GM18867 (cell line): ENCODE data around the gene ZG16.
"Not testable (repeated sequence)": the region's sequence is repeated elsewhere in the genome, so short reads cannot be mapped to it uniquely, and the experiment has no call there.

Experiments used
- ATAC-seq: cut with Tn5 transposase; IDR thresholded peaks from one replicate; pipeline ENCODE4 v1.9.1; 2021; ENCODE audit warnings: mild to moderate bottlenecking, moderate library complexity; ENCODE audit not compliant: unreplicated experiment

Gene ZG16

DNA sequence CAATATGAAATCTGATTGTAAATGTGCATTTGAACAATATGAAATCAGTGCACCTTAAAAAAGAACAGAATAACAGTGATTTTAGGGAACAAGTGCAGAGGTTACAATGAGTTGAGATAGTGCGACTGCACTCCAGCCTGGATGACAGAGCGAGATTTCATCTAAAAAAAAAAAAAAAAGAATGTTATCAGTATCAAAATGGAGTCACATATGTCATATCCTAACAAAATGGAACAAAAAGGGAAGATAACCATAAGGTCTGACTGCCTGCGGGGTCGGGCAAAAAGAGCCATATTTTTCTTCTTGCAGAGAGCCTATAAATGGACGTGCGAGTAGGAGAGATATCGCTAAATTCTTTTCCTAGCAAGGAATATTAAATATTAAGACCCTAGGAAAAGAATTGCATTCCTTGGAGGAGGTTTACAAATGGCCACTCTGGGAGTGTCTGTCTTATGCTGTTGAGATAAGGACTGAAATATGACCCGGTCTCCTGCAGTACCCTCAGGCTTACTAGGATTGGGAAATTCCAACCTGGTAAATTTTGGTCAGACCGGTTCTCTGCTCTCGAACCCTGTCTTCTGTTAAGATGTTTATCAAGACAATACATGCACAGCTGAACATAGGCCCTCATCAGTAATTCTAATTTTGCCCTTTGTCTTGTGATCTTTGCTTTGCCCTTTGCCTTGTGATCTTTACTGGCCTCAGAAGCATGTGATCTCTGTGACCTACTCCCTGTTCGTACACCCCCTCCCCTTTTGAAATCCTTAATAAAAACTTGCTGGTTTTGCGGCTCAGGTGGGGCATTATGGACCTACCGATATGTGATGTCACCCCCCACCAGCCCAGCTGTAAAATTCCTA lies 5.3 kb downstream of the ZG16 start:
- ATAC-seq, result not testable (repeated sequence)

DNA sequence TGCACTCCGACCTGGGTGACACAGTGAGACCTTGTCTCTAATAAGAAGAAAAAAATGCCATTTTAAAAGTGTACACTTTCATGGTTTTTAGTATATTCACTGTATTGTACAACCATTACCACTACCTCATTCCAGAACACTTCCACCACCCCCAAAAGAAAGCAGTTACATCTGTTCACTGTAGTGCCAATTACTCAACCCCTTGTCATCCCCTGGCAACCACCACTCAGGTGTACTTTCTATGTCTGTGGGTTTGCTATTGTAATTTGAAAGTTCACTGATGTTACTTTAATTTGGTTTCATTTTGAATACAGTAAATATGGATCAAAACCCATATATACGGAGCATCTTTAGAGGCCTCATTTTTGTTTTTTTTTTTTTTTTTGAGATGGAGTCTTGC lies 6.1 kb downstream of the ZG16 start:
- ATAC-seq, result no peak

DNA sequence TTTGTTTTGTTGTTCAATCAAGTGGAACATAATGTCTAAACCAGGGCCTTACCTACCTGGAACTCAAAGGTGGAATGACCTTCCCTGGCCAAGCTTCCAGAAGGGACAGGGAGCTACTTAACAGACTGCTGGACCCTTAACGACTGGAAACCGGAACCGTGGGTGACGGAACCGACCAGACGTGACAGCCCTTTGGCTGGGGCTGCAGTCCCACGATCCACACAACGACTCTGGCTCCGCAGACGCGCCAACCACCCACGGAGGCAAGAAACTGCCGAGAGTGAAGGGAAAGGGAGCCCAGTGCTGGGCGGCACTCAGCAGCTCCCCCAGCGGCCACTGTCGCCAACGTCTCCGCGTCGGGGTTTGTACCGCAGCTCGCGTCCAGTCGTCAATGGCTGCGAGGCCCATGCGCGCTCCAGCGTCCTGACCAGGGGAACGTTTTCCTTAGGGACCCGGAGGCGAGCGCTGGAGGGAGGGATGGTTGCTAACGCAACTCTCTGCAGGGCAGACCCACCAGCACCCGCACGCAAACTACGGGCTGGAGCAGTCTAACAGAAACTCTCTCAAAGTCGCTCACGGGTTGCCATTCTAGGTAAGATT lies 6.9 kb downstream of the ZG16 start:
- ATAC-seq, result peak; percentile 49

DNA sequence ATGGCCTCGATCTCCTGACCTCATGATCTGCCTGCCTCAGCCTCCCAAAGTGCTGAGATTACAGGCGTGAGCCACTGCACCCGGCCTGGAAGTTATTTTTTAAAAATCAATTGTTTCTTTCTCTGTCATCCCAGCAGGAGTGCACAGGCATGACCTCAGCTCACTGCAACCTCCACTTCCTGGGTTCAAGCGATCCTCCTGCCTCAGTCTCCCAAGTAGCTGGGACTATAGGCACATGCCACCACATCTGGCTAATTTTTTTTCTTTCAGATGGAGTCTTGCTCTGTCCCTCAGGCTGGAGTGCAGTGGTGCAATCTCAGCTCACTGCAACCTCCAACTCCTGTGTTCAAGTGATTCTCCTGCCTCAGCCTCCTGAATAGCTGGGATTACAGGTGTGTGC lies 9.1 kb downstream of the ZG16 start:
- ATAC-seq, result not testable (repeated sequence)

DNA sequence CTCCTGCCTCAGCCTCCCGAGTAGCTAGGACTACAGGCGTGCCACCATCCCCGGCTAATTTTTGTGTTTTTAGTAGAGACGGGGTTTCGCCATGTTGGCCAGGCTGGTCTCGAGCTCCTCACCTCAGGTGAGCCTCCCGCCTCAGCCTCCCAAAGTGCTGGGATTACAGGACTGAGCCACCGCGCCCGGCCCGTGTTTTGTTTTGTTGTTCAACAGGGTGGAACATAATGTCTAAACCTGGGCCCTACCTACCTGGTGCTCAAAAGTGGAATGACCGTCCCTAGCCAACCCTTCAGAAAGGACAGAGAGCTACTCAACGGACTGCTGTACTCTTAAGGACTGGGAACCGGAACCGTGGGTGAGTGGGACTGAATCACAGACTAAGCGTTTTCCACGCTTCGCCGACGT lies 11.7 kb downstream of the ZG16 start:
- no peak for ATAC-seq

DNA sequence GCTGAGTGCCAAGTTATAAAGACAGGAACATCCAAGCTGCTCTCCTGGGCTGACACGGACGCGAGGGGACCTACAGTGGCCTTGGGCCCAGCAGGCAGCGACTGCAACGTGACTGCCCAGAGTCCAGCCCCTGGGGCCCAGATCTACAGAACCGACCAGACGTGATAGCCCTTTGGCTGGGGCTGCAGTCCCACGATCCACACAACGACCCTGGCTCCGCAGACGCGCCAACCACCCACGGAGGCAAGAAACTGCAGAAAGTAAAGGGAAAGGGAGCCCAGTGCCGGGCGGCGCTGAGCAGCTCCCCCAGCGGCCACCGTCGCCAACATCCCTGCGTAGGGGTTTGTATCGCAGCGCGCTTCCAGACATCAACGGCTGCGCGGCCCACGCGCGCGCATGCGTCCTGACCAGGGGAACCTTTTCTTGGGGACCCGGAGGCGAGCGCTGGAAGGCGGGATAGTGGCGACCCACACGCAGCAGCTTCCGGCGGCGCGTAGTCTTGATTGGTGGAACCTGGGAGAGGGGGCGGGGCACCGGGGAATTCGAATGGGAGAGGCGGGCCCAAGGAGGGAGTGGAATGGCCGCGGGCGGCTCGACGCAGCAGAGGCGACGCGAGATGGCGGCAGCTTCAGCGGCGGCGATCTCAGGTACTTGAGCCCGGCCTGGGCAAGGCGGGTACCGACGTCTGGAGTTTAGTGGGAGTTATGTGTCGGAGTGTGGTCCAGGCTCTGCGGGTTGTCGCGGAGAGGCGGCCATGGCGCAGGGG lies 12.3 kb downstream of the ZG16 start, which contains the start of gene KIF22:
Gene KIF22, plus strand, starts transcription at position 569 of the 766 bp plus-strand sequence. Its CDS starts 9 bp downstream, at position 578.
- ATAC-seq, result peak; percentile 89

DNA sequence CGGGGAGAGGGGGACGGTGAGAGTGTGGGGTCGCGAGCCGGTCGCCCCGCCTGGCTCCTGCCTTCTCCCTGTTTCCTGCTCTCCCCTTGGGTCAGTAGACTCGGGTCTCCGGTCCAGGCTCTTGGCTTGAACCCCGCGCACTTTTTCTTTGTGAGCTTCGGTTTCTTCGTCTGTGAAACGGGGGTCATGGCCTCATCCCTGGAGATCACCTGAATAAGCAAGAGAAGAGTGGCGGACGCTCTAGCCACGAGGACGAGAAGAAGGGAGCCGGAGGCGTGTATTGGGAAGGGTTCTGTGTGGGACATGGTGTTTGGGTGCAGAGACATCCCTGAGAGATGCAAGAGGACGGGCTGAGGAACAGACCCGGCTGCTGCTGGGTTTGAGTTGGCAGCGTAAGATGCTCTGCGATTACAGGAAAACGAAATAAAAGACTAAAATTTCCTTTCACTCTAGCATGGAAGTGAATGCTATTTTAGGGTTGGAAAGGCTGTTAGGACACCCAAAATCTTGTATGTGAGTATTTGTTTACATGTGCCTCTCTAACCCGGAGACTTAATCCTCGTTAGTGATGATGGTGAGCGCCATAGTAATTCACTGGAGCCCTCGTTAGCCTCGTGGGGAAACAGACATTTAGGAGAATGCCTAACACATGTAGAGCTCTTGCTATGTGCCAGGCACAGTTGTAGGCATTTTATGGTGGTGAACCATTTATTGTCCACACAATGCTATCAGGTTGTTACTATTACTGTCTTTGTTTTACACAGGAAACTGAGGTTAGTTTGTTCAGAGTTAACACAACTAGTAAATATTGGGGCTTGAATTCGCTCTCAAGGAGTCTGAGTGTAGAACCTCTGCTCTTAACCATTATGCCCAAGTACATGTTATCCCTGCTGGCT lies 13.1 kb downstream of the ZG16 start:
- ATAC-seq, result no peak

DNA sequence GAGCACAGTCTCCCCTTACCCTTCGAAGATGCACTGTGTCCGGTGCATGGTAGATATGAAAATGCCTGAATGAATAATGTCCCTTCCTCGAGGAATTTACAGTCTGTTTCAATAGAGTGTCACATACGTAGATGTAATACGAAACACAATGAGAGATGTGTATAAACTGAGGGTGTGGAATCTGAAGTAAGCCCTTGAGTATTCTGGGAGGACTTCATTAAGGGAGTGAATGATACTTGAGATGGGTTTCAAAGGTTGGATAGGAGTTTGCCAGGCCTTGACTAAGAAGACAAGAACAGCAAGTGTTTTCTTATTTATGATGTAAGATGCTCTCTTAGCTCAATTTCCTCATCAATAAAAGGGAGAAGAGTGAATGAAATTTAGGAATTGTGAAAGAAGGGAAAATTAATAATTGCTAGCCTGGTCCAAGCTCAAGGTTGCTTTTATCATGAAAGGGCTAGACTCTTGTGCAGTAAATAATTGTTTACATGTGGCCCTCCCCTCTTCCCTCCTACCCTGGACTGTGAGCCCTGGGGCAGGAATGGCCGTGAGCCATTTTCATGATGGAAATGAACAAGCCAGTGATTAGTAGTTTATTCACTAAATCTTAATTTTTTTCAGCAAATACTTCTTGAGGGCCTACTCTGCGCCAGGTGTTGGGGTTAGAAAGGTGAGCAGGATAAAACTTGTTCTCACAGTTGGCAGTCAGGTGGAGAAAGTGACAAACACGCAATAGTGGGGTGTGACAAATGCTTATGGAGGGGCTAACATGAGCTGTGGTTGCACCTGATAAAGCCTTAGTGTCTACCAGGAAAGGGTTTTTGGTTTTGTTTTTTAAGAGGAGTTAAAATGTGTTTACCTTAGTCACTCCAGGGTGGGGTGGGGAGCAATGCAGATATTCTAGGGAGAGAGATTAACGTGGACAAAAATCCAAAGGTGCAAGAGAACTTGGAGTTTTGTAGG lies 14.1 kb downstream of the ZG16 start:
- no peak for ATAC-seq

DNA sequence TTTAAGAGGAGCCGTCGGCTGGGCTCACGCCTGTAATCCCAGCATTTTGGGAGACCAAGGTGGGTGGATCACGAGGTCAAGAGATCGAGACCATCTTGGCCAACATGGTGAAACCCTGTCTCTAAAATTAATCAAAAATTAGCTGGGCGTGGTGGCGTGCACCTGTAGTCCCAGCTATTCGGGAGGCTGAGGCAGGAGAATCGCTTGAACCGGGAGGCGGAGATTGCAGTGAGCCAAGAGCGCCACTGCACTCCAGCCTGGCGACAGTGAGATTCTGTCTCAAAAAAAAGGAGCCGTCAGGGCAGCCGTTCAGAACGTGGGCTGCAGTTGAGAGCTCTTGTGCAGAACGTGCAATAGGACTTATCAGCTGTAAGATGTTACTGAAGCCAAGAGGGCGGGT lies 15.1 kb downstream of the ZG16 start:
- ATAC-seq, result not testable (repeated sequence)

DNA sequence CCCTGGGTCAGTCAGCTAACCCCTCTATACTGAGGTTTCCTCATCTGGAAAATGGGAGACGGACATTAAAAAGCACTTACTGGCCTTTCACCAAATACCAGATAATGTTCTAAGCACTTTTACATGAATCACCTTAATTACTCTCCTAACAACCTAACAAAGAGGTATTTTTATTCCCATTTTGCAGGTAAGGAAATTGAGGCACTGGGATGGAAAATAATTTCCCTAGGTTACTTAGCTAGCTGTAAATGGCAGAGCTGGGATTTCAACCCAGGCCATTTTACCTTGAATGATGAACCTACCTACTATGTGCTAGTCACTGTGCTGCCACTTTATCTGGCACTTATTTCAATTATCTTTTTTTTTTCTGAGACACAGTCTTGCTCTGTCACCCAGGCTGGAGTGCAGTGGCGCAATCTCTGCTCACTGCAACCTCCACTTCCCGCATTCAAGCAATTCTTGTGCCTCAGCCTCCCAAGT lies 16.2 kb downstream of the ZG16 start:
- ATAC-seq, result no peak

DNA sequence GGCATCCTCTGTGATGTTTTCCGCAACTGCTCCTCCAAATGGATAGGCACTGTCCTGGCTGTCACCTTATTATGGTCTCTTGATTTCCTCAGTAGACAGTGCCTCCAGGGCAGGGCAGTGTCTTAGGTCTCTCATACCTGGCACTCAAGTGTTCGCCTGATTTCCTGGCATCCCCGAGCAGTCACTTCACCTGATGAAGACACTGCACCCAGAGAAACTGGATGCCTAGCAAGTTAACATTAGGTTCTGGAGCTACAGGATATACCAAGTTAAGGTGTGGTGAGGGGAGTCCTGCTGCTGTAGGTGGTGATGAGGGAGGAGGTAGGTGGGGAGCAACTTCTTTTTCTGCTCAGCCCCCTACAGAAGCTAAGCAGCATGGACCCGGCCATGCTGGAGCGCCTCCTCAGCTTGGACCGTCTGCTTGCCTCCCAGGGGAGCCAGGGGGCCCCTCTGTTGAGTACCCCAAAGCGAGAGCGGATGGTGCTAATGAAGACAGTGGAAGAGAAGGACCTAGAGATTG lies 24.4 kb downstream of the ZG16 start:
- no peak for ATAC-seq

DNA sequence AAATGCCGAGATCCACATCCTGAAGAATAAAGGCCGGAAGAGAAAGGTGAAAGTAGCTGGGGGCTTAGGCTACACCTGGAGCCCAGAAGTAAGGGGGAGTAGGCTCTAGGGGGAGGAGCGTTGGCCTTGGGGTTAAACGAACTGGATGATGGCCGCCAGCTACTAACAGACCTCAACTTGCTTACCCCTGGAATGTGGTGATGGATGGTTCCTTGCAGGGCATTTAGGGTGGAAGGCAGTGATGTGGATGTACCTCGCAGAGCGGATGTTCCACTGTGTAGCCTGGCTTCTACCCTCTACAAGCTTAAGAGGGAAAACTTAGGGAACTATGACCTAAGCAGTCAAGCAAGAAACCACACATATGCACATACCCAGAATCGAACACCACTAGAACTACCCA lies 26.0 kb downstream of the ZG16 start:
- no peak for ATAC-seq

DNA sequence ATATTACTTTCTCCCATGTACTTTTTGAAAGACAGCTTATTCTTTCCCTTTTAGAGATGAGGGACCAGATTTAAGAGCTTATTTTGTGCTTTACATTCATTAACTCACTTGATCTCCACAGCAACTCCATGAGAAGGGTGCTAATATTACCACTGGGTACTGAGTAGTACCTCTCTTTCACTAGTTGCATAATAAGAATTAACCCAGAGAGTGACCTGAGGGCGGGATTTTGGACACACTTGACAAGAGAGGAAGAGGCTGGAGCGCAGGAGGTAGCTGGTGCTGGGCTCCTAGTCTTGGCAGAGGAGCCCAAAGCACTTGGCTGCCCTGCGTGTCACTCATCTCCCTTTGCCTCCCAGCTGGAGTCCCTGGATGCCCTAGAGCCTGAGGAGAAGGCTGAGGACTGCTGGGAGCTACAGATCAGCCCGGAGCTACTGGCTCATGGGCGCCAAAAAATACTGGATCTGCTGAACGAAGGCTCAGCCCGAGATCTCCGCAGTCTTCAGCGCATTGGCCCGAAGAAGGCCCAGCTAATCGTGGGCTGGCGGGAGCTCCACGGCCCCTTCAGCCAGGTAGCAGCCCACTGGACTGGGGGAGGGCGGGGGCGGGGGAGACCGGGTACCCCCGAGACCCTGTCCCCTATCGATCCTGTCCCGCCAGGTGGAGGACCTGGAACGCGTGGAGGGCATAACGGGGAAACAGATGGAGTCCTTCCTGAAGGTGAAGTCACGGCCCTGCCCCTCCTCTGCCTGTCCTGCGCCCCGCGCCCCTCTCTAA lies 26.6 kb downstream of the ZG16 start:
- ATAC-seq, result no peak

DNA sequence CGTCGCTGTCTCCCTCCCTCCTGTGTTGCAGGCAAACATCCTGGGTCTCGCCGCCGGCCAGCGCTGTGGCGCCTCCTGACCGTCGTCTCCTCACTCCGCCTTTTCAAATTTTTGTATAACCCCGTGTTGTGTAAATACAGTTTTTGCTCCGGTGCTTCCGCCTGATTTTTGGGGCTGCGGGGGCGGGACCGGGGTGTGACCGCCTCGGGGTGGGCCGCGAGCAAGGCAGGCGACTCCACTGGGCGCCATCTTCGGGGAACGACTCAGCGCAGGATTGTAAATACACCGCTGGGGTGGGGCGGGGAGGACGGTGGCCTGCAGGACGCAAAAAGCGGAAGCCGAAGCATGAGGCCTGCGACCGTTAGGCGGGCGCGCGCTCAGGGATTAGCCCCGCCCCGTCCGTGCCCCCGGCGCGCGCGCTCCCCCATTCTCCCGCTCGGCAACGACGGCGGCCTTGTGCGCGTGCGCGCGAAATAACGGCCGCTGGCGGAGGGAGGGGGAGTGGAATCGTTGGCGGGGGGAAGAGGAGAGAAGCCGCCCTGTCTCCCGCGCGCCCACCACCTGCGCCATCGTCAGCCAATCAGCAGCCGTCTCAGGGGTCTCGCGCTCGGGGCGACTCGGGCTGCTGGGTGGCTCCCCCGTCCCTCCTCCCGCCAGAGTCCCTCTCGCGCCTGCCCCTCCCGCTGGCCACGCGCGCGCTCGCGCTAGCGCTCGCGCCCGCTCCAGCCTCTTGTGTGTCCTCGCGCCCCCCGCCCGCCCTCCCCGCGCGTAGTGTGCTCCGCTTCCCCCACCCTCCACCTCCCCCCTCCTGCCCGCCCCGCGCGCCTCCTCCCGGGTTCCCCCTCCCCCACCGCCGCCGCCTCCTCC lies 27.4 kb downstream of the ZG16 start:
- peak; percentile 51 for ATAC-seq

DNA sequence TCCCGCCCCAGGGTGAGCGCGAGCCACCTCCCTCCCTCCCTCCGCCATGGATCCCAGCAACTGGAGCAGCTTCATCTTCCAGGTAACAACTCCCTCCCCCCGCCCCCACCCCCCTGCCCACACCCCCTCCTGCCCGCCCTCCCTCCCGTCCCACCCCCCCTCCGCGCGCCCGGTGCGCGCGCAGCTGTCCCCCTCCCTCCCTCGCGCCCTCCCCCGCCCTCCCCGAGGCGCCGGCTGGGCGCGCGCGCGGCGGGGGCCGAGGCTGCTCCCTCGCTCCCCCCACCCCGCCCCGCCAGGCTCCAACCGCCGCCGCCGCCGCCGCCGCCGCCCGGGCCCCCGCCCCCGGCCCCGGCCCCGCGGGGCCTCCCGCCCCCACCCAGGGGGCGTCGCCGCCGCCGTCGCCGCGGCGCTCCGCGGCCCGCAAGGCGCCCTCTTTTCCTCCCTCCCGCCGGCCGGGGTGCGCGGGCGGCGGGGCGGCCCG lies 28.1 kb downstream of the ZG16 start, which contains the start of gene MAZ:
Gene MAZ, plus strand, starts transcription at position 431 of the 481 bp plus-strand sequence. CDS start 173 bp downstream, outside the sequence.
- no peak for ATAC-seq

DNA sequence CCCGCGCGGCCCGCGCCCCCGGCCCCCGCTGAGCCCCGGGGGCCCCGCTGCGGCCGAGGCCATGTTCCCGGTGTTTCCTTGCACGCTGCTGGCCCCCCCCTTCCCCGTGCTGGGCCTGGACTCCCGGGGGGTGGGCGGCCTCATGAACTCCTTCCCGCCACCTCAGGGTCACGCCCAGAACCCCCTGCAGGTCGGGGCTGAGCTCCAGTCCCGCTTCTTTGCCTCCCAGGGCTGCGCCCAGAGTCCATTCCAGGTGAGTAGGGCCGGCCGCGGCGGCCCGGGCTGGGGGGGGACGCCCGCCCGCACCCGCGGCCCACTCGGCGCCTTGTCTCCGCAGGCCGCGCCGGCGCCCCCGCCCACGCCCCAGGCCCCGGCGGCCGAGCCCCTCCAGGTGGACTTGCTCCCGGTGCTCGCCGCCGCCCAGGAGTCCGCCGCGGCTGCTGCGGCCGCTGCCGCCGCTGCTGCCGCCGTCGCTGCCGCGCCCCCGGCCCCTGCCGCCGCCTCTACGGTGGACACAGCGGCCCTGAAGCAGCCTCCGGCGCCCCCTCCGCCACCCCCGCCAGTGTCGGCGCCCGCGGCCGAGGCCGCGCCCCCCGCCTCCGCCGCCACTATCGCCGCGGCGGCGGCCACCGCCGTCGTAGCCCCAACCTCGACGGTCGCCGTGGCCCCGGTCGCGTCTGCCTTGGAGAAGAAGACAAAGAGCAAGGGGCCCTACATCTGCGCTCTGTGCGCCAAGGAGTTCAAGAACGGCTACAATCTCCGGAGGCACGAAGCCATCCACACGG lies 28.8 kb downstream of the ZG16 start:
- ATAC-seq, result no peak
